Hematopoietic multipotent progenitor cell treated with erythropoietin and hydrocortisone succinate and interleukin-3 and kit ligand, for 4 days (in vitro differentiated cells): ENCODE measurements around the gene TK2.

Experiments used
- DNase-seq: peaks from one replicate; pipeline ENCODE4 v3.0.0-alpha.2; 2015

TK2 gene

GRCh38 chr16:66543541-66543940 is 6.4 kb downstream of the TK2 start:
- DNase-seq: no peak

- no peak for DNase-seq
Measured at GRCh38 chr16:66542396-66542795, 7.5 kb downstream of the TK2 start.

GRCh38 chr16:66541388-66542355 is 8.2 kb downstream of the TK2 start:
- no peak for DNase-seq

GRCh38 chr16:66539623-66540469 is 10.1 kb downstream of the TK2 start:
- DNase-seq: no peak

GRCh38 chr16:66538910-66539309 is 11.0 kb downstream of the TK2 start:
- no peak for DNase-seq

- DNase-seq: no peak
Measured at GRCh38 chr16:66537236-66537635, 12.7 kb downstream of the TK2 start.

- no peak for DNase-seq
Measured at GRCh38 chr16:66536525-66536924, 13.4 kb downstream of the TK2 start.

- peak; percentile 38 for DNase-seq
Measured at GRCh38 chr16:66534376-66534799, 15.5 kb downstream of the TK2 start.

GRCh38 chr16:66529475-66529874 is 20.4 kb downstream of the TK2 start:
- DNase-seq: no peak

GRCh38 chr16:66528294-66528693 is 21.6 kb downstream of the TK2 start:
- DNase-seq: no peak

GRCh38 chr16:66525396-66526180 is 24.3 kb downstream of the TK2 start:
- peak; percentile 91 for DNase-seq

- peak; percentile 95 for DNase-seq
Measured at GRCh38 chr16:66524601-66525164, 25.2 kb downstream of the TK2 start.

GRCh38 chr16:66523861-66524354 is 26.0 kb downstream of the TK2 start:
- peak; percentile 86 for DNase-seq

- no peak for DNase-seq
Measured at GRCh38 chr16:66522816-66523590, 26.9 kb downstream of the TK2 start.

- DNase-seq: peak; percentile 83
Measured at GRCh38 chr16:66521951-66522771, 27.8 kb downstream of the TK2 start.

GRCh38 chr16:66521252-66521713 is 28.6 kb downstream of the TK2 start:
- no peak for DNase-seq

- DNase-seq: peak; percentile 84
Measured at GRCh38 chr16:66520406-66521170, 29.3 kb downstream of the TK2 start.

GRCh38 chr16:66519482-66520373 is 30.2 kb downstream of the TK2 start:
- DNase-seq: no peak
